HepG2 (cell line): ENCODE measurements around the gene RPS14. TPM values are rescaled to one million over a fixed set of nuclear protein-coding genes. Genes with fewer than 3 reads are reported as not detected.

Experiments used
- ATAC-seq: fragments of 200-7000 bp; cut with Tn5 transposase; 3 replicates; pipeline ENCODE4 v1.9.1; 2020; ENCODE audit warnings: mild to moderate bottlenecking, moderate library complexity
- BruUV-seq: library from RNA; stranded (reverse); fragments of 400-500 nt; replicated peaks from 2 replicates; lab custom pipeline; 2021; lab: Mats Ljungman, UMichigan
- CTCF ChIA-PET: fragments of 300-600 bp; formaldehyde crosslinking; extraction: SDS; loops from one replicate; lab custom pipeline; 2021; ENCODE audit warnings: low total read pairs, inconsistent platforms, low intra/inter-chr PET ratio; lab: Yijun Ruan, JAX
- POLR2A ChIA-PET: fragments of 350-600 bp; sonication (Branson Sonifier 250); formaldehyde crosslinking; loops from one replicate; lab custom pipeline; 2020; ENCODE audit warnings: antibody characterized with exemption, inconsistent platforms; lab: Yijun Ruan, JAX
- DNase-seq: peaks from one replicate; pipeline ENCODE4 v3.0.0-alpha.2; 2015; ENCODE audit warnings: low spot score
- FAIRE-seq: peaks from 3 replicates; lab custom pipeline; 2011; peaks lifted over from hg19 to GRCh38; lab: Jason Lieb, UNC
- H2AFZ ChIP-seq: one replicate; pipeline ENCODE4 v1.6.1; 2011; ENCODE audit warnings: low read length, inconsistent platforms
- H3K27ac ChIP-seq: fragments of 300-600 bp; 3 replicates; pipeline ENCODE4 v1.8.0; 2011; ENCODE audit warnings: mixed run types, mild to moderate bottlenecking, mixed read lengths, low read length, inconsistent platforms; ENCODE audit not compliant: insufficient read depth; ENCODE audit errors: extremely low read length
- H3K27me3 ChIP-seq, 2 experiments: fragments of 200-600 bp in 1 of 2; 2 replicates in 1 of 2; 3 replicates in 1 of 2; pipeline versions ENCODE4 v1.6.0 to v1.8.0; 2011; ENCODE audit warnings: low read length in 2 of 2, mild to moderate bottlenecking in 2 of 2, moderate library complexity in 2 of 2, inconsistent platforms in 1 of 2; ENCODE audit not compliant: insufficient read depth in 2 of 2, control insufficient read depth in 1 of 2
- H3K36me3 ChIP-seq, 2 experiments: fragments of 200-600 bp in 1 of 2; replicated peaks in 1 of 2; 2 replicates in 1 of 2; 3 replicates in 1 of 2; pipeline versions ENCODE4 v1.5.1 to v1.8.0; 2011; ENCODE audit warnings: low read length in 2 of 2, inconsistent platforms in 1 of 2; ENCODE audit not compliant: insufficient read depth in 2 of 2, control insufficient read depth in 1 of 2
- H3K4me1 ChIP-seq: 2 replicates; pipeline ENCODE4 v1.5.1; 2012; ENCODE audit warnings: low read length, inconsistent platforms; ENCODE audit not compliant: insufficient read depth
- H3K4me2 ChIP-seq: 2 replicates; pipeline ENCODE4 v1.6.0; 2011; ENCODE audit warnings: low read depth, low read length, inconsistent platforms
- H3K4me3 ChIP-seq, 3 experiments: fragments of 200-600 bp in 1 of 3; sonication (generic), shearing (Covaris generic) in 1 of 3; replicated peaks in 1 of 3; 2 replicates each; pipeline ENCODE4 v1.5.1; 2011 to 2016; ENCODE audit warnings: low read length in 3 of 3, inconsistent platforms in 2 of 3, low read depth in 2 of 3, mild to moderate bottlenecking in 2 of 3, control low read depth in 1 of 3, mixed read lengths in 1 of 3; ENCODE audit not compliant: insufficient read depth in 1 of 3
- H3K79me2 ChIP-seq: one replicate; pipeline ENCODE4 v1.6.1; 2011; ENCODE audit warnings: low read length, inconsistent platforms; ENCODE audit not compliant: insufficient read depth
- H3K9ac ChIP-seq: 2 replicates; pipeline ENCODE4 v1.6.0; 2011; ENCODE audit warnings: mild to moderate bottlenecking, low read depth, low read length, inconsistent platforms; ENCODE audit not compliant: insufficient read depth
- H3K9me3 ChIP-seq: 2 replicates; pipeline ENCODE4 v1.5.1; 2012; ENCODE audit warnings: mild to moderate bottlenecking, low read length
- H4K20me1 ChIP-seq: 2 replicates; pipeline ENCODE4 v1.6.0; 2011; ENCODE audit warnings: inconsistent platforms, mild to moderate bottlenecking, low read length, moderate library complexity; ENCODE audit not compliant: insufficient read depth
- BORCS8-MEF2B ChIP-seq: sonication (generic); formaldehyde crosslinking; IDR thresholded peaks from 2 replicates; pipeline ENCODE4 v1.8.0; 2022; ENCODE audit warnings: mild to moderate bottlenecking, missing genetic modification reagents
- HNF4A ChIP-seq: sonication (generic); formaldehyde crosslinking; IDR thresholded peaks from 2 replicates; pipeline ENCODE4 v1.4.0; 2020; ENCODE audit warnings: missing genetic modification reagents
- MXD1 ChIP-seq: sonication (generic); formaldehyde crosslinking; IDR thresholded peaks from 2 replicates; pipeline ENCODE4 v1.4.0; 2020; ENCODE audit warnings: mild to moderate bottlenecking, missing genetic modification reagents
- PRMT3 ChIP-seq: sonication (generic); formaldehyde crosslinking; IDR thresholded peaks from 2 replicates; pipeline ENCODE4 v1.8.1; 2022; ENCODE audit warnings: low read depth, mild to moderate bottlenecking, moderate library complexity, missing genetic modification reagents, borderline replicate concordance
- ZNF121 ChIP-seq: sonication (generic); formaldehyde crosslinking; IDR thresholded peaks from 2 replicates; pipeline ENCODE4 v1.5.0; 2020; ENCODE audit warnings: mild to moderate bottlenecking, missing genetic modification reagents
- ZNF143 ChIP-seq: sonication (generic); formaldehyde crosslinking; IDR thresholded peaks from 2 replicates; pipeline ENCODE4 v1.4.0; 2020; ENCODE audit warnings: missing genetic modification reagents
- ZNF256 ChIP-seq: sonication (generic); formaldehyde crosslinking; conservative IDR thresholded peaks from 2 replicates; pipeline ENCODE4 v1.4.0; 2020; ENCODE audit warnings: missing genetic modification reagents
- ZNF577 ChIP-seq: sonication (generic); formaldehyde crosslinking; IDR thresholded peaks from 2 replicates; pipeline ENCODE4 v1.4.0; 2020; ENCODE audit warnings: mild to moderate bottlenecking, low read depth, missing genetic modification reagents, borderline replicate concordance
- ZZZ3 ChIP-seq: sonication (generic); formaldehyde crosslinking; IDR thresholded peaks from 2 replicates; pipeline ENCODE4 v1.4.0; 2020; ENCODE audit warnings: missing genetic modification reagents, mild to moderate bottlenecking, borderline replicate concordance
- WGBS: methylation state at CpG from one replicate; pipeline ENCODE4 v1.1.6; 2017; ENCODE audit warnings: low lambda C conversion rate; 5-methylcytosine and 5-hydroxymethylcytosine counted together
- in situ Hi-C: cut with HindIII; loops from 2 replicates; pipeline ENCODE4 v1.10.0; 2017; ENCODE audit warnings: low pct_unique_long_range_greater_than_20kb; ENCODE audit not compliant: extremely low pct_ligation_motif_present
- intact Hi-C: fragments of 100-400 bp; cut with micrococcal nuclease; formaldehyde crosslinking; loops from one replicate; pipeline ENCODE4 v1.10.0; 2022; ENCODE audit not compliant: unreplicated experiment
- polyA plus RNA-seq, 8 experiments: library from polyadenylated mRNA; depleted of rRNA in 3 of 8; stranded (reverse) in 7 of 8; unstranded in 1 of 8; fragments of >200 nt; fragmentation: Illumina TruSeq in 4 of 8; extraction: Trizol in 4 of 8; gene quantifications; 2 replicates each; pipeline versions ENCODE4 v1.2.1 to v1.2.3, GENCODE V29; 2011 to 2016; ENCODE audit warnings: low read depth in 4 of 8, missing spikeins in 1 of 8, mixed read lengths in 1 of 8; ENCODE audit not compliant: insufficient read depth in 1 of 8
- total RNA-seq, 5 experiments: library from RNA; depleted of rRNA; stranded (reverse); fragments of >200 nt; fragmentation: Illumina TruSeq; extraction: Trizol; gene quantifications; 2 replicates each; pipeline ENCODE4 v1.2.3, GENCODE V29; 2016; ENCODE audit warnings: low read depth in 1 of 5
- TF ChIP-seq, protein P1 (sequence below): IDR thresholded peaks from 2 replicates; pipeline ENCODE4 v1.6.1; 2016; ENCODE audit warnings: low read depth, missing genetic modification reagents, missing compliant biosample characterization
- TF ChIP-seq, protein P2 (sequence below): sonication (generic); formaldehyde crosslinking; IDR thresholded peaks from 2 replicates; pipeline ENCODE4 v1.4.0; 2020; ENCODE audit warnings: missing genetic modification reagents; ENCODE audit errors: not compliant biosample characterization
- TF ChIP-seq, protein P3 (sequence below): sonication (generic); formaldehyde crosslinking; IDR thresholded peaks from 2 replicates; pipeline ENCODE4; 2020; ENCODE audit warnings: missing genetic modification reagents, mild to moderate bottlenecking, borderline replicate concordance

RPS14 gene
- total and polyA plus RNA-seq, 2 of the 13 experiments (the other 11 are each of a cell fraction or from before 2014, with no cell fraction given), result 2,116 to 3,295 TPM

DNA sequence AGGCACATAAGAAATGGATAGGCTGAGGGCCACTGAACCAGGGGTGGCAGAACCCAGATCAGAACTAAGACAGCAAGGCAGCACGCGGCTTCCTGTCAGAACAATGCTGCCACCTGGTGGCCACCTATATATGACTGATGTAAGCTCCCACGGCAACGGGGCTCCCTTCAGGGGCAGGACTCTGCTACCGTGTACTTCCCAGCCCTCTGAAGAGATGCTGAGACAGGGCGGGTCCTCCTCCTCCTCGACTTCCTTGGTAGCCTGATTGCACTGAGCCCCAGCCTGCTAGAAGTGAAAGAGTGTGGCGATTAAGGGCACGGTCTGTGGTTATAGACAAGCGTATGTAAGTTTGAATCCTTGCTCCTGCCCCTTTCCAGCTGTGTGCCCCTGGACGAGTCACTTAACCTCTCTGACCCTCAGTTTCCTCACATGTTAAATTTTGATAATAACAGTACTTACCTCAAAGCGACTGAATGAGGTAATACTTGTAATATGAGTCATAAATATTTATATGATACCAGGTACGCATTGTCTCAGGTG lies 13.3 kb downstream of the RPS14 start:
- no TSS peak for BruUV-seq
- intact Hi-C loops (loop anchor here (1.0 to 5.0 kb wide), 3 partner anchors 38 to 164 kb away; partner anchors contain the start of gene TCOF1), in situ Hi-C loops (loop anchor here (5.0 kb wide), 2 partner anchors 39 to 164 kb away; no protein-coding TSS in a partner anchor)
- no peak overlapping the region for H2AFZ ChIP-seq
- no peak overlapping the region for H3K4me2 ChIP-seq
- H4K20me1 ChIP-seq, result no peaks in the 10 kb centered on the region
- DNase-seq (peak; percentile 71), ATAC-seq (peak; percentile 83), FAIRE-seq (peak; percentile 89)
- peaks cover 9% of the 10 kb centered on the region for H3K4me1 ChIP-seq
- CTCF ChIA-PET, result interaction anchor here (1.1 to 2.5 kb wide), 4 partner anchors 25 to 86 kb away, joined by 4 to 27 read pairs (median 6); no protein-coding TSS in a partner anchor
- no peaks in the 10 kb centered on the region for H3K9me3 ChIP-seq
- H3K4me3 ChIP-seq, result no peak overlapping the region
- no peaks in the 10 kb centered on the region for H3K36me3 ChIP-seq
- POLR2A ChIA-PET, result interaction anchor here (0.6 to 1.0 kb wide), 6 partner anchors 13 to 106 kb away, joined by 3 to 6 read pairs (median 4); partner anchors contain the start of genes CD74 and RPS14
- no peaks in the 10 kb centered on the region; a peak in 1 of 5 replicates for H3K27me3 ChIP-seq
- WGBS, result 23% methylated on average over 11 of the region's 13 CpGs
- H3K27ac ChIP-seq, result no peak overlapping the region
- H3K79me2 ChIP-seq, result no peaks in the 10 kb centered on the region
- H3K9ac ChIP-seq, result no peak overlapping the region
- TF ChIP-seq ZZZ3 (no peak), MXD1 (CRISPR knock-in tag) (no peak), HNF4A (no peak), ZNF577 (CRISPR knock-in tag) (no peak), ZNF256 (CRISPR knock-in tag) (no peak), BORCS8-MEF2B (no peak), PRMT3 (CRISPR knock-in tag) (no peak), ZNF143 (CRISPR knock-in tag) (no peak), ZNF121 (CRISPR knock-in tag) (no peak)
- TF ChIP-seq, protein P1, sequence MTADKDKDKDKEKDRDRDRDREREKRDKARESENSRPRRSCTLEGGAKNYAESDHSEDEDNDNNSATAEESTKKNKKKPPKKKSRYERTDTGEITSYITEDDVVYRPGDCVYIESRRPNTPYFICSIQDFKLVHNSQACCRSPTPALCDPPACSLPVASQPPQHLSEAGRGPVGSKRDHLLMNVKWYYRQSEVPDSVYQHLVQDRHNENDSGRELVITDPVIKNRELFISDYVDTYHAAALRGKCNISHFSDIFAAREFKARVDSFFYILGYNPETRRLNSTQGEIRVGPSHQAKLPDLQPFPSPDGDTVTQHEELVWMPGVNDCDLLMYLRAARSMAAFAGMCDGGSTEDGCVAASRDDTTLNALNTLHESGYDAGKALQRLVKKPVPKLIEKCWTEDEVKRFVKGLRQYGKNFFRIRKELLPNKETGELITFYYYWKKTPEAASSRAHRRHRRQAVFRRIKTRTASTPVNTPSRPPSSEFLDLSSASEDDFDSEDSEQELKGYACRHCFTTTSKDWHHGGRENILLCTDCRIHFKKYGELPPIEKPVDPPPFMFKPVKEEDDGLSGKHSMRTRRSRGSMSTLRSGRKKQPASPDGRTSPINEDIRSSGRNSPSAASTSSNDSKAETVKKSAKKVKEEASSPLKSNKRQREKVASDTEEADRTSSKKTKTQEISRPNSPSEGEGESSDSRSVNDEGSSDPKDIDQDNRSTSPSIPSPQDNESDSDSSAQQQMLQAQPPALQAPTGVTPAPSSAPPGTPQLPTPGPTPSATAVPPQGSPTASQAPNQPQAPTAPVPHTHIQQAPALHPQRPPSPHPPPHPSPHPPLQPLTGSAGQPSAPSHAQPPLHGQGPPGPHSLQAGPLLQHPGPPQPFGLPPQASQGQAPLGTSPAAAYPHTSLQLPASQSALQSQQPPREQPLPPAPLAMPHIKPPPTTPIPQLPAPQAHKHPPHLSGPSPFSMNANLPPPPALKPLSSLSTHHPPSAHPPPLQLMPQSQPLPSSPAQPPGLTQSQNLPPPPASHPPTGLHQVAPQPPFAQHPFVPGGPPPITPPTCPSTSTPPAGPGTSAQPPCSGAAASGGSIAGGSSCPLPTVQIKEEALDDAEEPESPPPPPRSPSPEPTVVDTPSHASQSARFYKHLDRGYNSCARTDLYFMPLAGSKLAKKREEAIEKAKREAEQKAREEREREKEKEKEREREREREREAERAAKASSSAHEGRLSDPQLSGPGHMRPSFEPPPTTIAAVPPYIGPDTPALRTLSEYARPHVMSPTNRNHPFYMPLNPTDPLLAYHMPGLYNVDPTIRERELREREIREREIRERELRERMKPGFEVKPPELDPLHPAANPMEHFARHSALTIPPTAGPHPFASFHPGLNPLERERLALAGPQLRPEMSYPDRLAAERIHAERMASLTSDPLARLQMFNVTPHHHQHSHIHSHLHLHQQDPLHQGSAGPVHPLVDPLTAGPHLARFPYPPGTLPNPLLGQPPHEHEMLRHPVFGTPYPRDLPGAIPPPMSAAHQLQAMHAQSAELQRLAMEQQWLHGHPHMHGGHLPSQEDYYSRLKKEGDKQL, result no peak
- TF ChIP-seq, protein P2, sequence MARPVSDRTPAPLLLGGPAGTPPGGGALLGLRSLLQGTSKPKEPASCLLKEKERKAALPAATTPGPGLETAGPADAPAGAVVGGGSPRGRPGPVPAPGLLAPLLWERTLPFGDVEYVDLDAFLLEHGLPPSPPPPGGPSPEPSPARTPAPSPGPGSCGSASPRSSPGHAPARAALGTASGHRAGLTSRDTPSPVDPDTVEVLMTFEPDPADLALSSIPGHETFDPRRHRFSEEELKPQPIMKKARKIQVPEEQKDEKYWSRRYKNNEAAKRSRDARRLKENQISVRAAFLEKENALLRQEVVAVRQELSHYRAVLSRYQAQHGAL, result no peak
- TF ChIP-seq, protein P3, sequence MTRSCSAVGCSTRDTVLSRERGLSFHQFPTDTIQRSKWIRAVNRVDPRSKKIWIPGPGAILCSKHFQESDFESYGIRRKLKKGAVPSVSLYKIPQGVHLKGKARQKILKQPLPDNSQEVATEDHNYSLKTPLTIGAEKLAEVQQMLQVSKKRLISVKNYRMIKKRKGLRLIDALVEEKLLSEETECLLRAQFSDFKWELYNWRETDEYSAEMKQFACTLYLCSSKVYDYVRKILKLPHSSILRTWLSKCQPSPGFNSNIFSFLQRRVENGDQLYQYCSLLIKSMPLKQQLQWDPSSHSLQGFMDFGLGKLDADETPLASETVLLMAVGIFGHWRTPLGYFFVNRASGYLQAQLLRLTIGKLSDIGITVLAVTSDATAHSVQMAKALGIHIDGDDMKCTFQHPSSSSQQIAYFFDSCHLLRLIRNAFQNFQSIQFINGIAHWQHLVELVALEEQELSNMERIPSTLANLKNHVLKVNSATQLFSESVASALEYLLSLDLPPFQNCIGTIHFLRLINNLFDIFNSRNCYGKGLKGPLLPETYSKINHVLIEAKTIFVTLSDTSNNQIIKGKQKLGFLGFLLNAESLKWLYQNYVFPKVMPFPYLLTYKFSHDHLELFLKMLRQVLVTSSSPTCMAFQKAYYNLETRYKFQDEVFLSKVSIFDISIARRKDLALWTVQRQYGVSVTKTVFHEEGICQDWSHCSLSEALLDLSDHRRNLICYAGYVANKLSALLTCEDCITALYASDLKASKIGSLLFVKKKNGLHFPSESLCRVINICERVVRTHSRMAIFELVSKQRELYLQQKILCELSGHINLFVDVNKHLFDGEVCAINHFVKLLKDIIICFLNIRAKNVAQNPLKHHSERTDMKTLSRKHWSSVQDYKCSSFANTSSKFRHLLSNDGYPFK (CRISPR knock-in tag), result peak; percentile 26; the same call in 1 of the 2 replicates
